Neural crest cell (in vitro differentiated cells): ENCODE data around the gene GPX7. TPM values are rescaled to one million over a fixed set of nuclear protein-coding genes. Genes with fewer than 3 reads are reported as not detected.
"Not testable (repeated sequence)": the region's sequence is repeated elsewhere in the genome, so short reads cannot be mapped to it uniquely, and the experiment has no call there.

Experiments
- DNase-seq: peaks from one replicate; pipeline ENCODE4 v3.0.0; 2021; ENCODE audit warnings: low read depth, mixed read lengths, low spot score
- H3K27ac Mint-ChIP-seq: one replicate; pipeline ENCODE4 v1.8.0; 2021; ENCODE audit warnings: mild to moderate bottlenecking, mixed read lengths; ENCODE audit not compliant: unreplicated experiment
- H3K27me3 Mint-ChIP-seq: 2 replicates; pipeline ENCODE4 v1.8.0; 2021; ENCODE audit warnings: low read depth, mild to moderate bottlenecking, mixed read lengths
- H3K36me3 Mint-ChIP-seq: 2 replicates; pipeline ENCODE4 v1.8.0; 2021; ENCODE audit warnings: low read depth, mild to moderate bottlenecking, mixed read lengths
- H3K4me1 Mint-ChIP-seq: 2 replicates; pipeline ENCODE4 v1.8.0; 2021; ENCODE audit warnings: mixed read lengths
- H3K4me3 Mint-ChIP-seq: one replicate; pipeline ENCODE4 v1.8.0; 2021; ENCODE audit warnings: mild to moderate bottlenecking, mixed read lengths
- H3K9me3 Mint-ChIP-seq: 2 replicates; pipeline ENCODE4 v1.8.0; 2021; ENCODE audit warnings: mixed read lengths
- CTCF ChIP-seq: fragments of 200-600 bp; sonication (generic); conservative IDR thresholded peaks from 2 replicates; pipeline ENCODE4 v1.5.0; 2021; ENCODE audit warnings: antibody characterized with exemption, mild to moderate bottlenecking
- total RNA-seq: library from RNA; stranded (reverse); gene quantifications from 2 replicates; pipeline ENCODE4 v1.2.1, GENCODE V29; 2021

Gene GPX7
- total RNA-seq, 1 donor from 2014 or later = 30.6 TPM

- Mint-ChIP-seq H3K36me3 (no peaks in the 10 kb centered on the region), H3K27ac (no peak overlapping the region), H3K4me1 (no peaks in the 10 kb centered on the region), H3K9me3 (no peaks in the 10 kb centered on the region), H3K4me3 (no peak overlapping the region), H3K27me3 (no peaks in the 10 kb centered on the region)
- no peak for TF ChIP-seq CTCF
- DNase-seq = no peak
Observed at GRCh38 chr1:52576074-52576473, 26.1 kb upstream of the GPX7 start.

- H3K36me3 Mint-ChIP-seq, H3K9me3 Mint-ChIP-seq, H3K27me3 Mint-ChIP-seq, DNase-seq, H3K4me1 Mint-ChIP-seq, H3K4me3 Mint-ChIP-seq, H3K27ac Mint-ChIP-seq: not testable (repeated sequence)
Observed at GRCh38 chr1:52578066-52578465, 24.1 kb upstream of the GPX7 start.

GRCh38 chr1:52579415-52579814, 22.8 kb upstream of the GPX7 start:
- Mint-ChIP-seq H3K4me1 (no peaks in the 10 kb centered on the region), H3K9me3 (no peaks in the 10 kb centered on the region), H3K27me3 (no peaks in the 10 kb centered on the region), H3K36me3 (no peaks in the 10 kb centered on the region), H3K4me3 (no peak overlapping the region), H3K27ac (no peak overlapping the region)
- no peak for TF ChIP-seq CTCF
- no peak for DNase-seq

- no peaks in the 10 kb centered on the region for H3K4me1 Mint-ChIP-seq
- no peaks in the 10 kb centered on the region for H3K36me3 Mint-ChIP-seq
- no peaks in the 10 kb centered on the region for H3K9me3 Mint-ChIP-seq
- H3K4me3 Mint-ChIP-seq = no peak overlapping the region
- TF ChIP-seq CTCF = no peak
- no peaks in the 10 kb centered on the region for H3K27me3 Mint-ChIP-seq
- no peak overlapping the region for H3K27ac Mint-ChIP-seq
- DNase-seq = no peak
Observed at GRCh38 chr1:52580283-52580682, 21.9 kb upstream of the GPX7 start.

- H3K27me3 Mint-ChIP-seq = no peaks in the 10 kb centered on the region
- no peaks in the 10 kb centered on the region for H3K36me3 Mint-ChIP-seq
- no peak for DNase-seq
- TF ChIP-seq CTCF = no peak
- H3K4me1 Mint-ChIP-seq = no peaks in the 10 kb centered on the region
- H3K27ac Mint-ChIP-seq = no peak overlapping the region
- H3K4me3 Mint-ChIP-seq = no peak overlapping the region
- H3K9me3 Mint-ChIP-seq = no peaks in the 10 kb centered on the region
Observed at GRCh38 chr1:52582116-52582696, 20.0 kb upstream of the GPX7 start.

- no peaks in the 10 kb centered on the region for H3K9me3 Mint-ChIP-seq
- no peak overlapping the region for H3K4me3 Mint-ChIP-seq
- H3K27me3 Mint-ChIP-seq = no peaks in the 10 kb centered on the region
- H3K27ac Mint-ChIP-seq = no peak overlapping the region
- no peak for TF ChIP-seq CTCF
- DNase-seq = no peak
- H3K36me3 Mint-ChIP-seq = no peaks in the 10 kb centered on the region
- H3K4me1 Mint-ChIP-seq = peaks cover 19% of the 10 kb centered on the region
Observed at GRCh38 chr1:52585474-52585873, 16.7 kb upstream of the GPX7 start.
